ENCODE measurements around the gene PLGRKT. TPM values are rescaled to one million over a fixed set of nuclear protein-coding genes. Genes with fewer than 3 reads are reported as not detected.
"Not testable (repeated sequence)": the region's sequence is repeated elsewhere in the genome, so short reads cannot be mapped to it uniquely, and the experiment has no call there.

Gene PLGRKT
- total RNA-seq, 2 donors from 2014 or later: 6.0 to 8.8 TPM

DNA sequence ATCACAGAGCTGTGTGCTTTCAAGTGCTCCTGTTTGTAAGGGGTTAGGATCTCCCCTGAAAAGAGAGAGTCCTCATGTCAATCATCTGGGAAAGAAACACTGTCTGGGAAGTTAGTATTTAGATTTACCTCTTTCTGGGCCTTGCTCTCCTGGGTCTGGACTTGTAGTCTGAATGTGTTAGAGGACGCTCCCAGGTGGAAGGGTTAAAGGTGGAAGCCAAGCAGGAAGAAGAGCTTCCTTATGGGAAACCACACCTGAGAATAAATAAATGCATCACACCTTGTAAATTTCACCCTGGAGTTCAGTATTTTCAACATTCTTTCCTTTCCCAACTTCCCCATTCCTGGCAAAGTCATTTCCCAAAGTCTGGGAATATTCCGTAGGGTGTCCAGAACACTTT, 1.3 kb downstream of the PLGRKT start:
- no peak for ATAC-seq (ENCODE audit: insufficient number of reproducible peaks, low FRiP score, low read depth)
- Histone ChIP-seq H3K36me3 (no peaks in the 10 kb centered on the region), H3K4me1 (ENCODE audit: control insufficient read depth in 1 of 2, low read depth in 2 of 2) (peaks cover 12 to 21% of the 10 kb centered on the region in 2 donors), H3K27me3 (replicated peaks; ENCODE audit: insufficient read depth) (no peaks in the 10 kb centered on the region), H3K4me3 (peak overlapping the region; percentile 83), H3K9me3 (no peaks in the 10 kb centered on the region), H3K27ac (no peak overlapping the region)
- TF ChIP-seq, protein P1, sequence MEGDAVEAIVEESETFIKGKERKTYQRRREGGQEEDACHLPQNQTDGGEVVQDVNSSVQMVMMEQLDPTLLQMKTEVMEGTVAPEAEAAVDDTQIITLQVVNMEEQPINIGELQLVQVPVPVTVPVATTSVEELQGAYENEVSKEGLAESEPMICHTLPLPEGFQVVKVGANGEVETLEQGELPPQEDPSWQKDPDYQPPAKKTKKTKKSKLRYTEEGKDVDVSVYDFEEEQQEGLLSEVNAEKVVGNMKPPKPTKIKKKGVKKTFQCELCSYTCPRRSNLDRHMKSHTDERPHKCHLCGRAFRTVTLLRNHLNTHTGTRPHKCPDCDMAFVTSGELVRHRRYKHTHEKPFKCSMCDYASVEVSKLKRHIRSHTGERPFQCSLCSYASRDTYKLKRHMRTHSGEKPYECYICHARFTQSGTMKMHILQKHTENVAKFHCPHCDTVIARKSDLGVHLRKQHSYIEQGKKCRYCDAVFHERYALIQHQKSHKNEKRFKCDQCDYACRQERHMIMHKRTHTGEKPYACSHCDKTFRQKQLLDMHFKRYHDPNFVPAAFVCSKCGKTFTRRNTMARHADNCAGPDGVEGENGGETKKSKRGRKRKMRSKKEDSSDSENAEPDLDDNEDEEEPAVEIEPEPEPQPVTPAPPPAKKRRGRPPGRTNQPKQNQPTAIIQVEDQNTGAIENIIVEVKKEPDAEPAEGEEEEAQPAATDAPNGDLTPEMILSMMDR (IDR thresholded peaks at IDR 0.05): no peak
- DNase-seq (ENCODE audit: low spot score): no peak

GRCh38 chr9:5435912-5436311, 1.8 kb downstream of the PLGRKT start:
- peaks cover 12 to 21% of the 10 kb centered on the region in 2 donors for H3K4me1 ChIP-seq (ENCODE audit: control insufficient read depth in 1 of 2, low read depth in 2 of 2)
- no peak overlapping the region for H3K27ac ChIP-seq
- no peaks in the 10 kb centered on the region for H3K36me3 ChIP-seq
- no peaks in the 10 kb centered on the region for H3K27me3 ChIP-seq (replicated peaks; ENCODE audit: insufficient read depth)
- DNase-seq (ENCODE audit: low spot score): no peak
- TF ChIP-seq, protein P1 (IDR thresholded peaks at IDR 0.05): no peak
- H3K4me3 ChIP-seq: no peak overlapping the region
- ATAC-seq (ENCODE audit: insufficient number of reproducible peaks, low FRiP score, low read depth): no peak
- H3K9me3 ChIP-seq: no peaks in the 10 kb centered on the region

DNA sequence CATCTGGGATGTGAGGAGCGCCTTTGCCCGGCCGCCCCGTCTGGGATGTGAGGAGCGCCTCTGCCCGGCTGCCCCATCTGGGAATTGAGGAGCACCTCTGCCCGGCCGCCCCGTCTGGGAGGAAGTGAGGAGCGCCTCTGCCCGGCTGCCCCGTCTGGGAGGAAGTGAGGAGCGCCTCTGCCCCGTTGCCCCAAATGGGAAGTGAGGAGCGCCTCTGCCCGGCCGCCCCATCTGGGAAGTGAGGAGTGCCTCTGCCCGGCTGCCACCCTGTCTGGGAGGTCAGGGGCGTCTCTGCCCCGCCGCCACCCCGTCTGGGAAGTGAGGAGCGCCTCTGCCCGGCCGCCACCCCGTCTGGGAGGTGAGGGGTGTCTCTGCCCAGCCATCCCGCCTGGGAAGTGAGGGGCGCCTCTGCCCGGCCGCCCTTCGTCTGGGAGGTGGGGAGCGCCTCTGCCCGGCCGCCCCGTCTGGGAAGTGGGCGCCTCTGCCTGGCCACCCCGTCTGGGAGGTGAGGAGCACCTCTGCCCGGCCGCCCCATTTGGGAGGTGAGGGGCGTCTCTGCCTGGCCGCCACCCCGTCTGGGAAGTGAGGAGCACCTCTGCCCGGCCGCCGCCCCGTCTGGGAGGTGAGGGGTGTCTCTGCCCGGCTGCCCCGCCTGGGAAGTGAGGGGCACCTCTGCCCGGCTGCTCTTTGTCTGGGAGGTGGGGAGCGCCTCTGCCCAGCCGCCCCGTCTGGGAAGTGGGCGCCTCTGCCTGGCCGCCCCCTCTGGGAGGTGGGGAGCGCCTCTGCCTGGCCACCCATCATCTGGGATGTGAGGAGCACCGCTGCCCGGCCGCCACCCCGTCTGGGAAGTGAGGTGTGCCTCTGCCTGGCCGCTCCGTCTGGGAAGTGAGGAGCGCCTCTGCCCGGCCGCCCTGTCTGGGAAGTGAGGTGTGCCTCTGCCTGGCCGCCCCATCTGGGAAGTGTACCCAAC, 3.6 kb downstream of the PLGRKT start:
- ATAC-seq (ENCODE audit: insufficient number of reproducible peaks, low FRiP score, low read depth); H3K27me3 ChIP-seq (replicated peaks; ENCODE audit: insufficient read depth); H3K4me3 ChIP-seq; H3K9me3 ChIP-seq; H3K36me3 ChIP-seq; H3K27ac ChIP-seq; DNase-seq (ENCODE audit: low spot score): not testable (repeated sequence)
- peaks cover 12 to 21% of the 10 kb centered on the region in 2 donors for H3K4me1 ChIP-seq (ENCODE audit: control insufficient read depth in 1 of 2, low read depth in 2 of 2)

DNA sequence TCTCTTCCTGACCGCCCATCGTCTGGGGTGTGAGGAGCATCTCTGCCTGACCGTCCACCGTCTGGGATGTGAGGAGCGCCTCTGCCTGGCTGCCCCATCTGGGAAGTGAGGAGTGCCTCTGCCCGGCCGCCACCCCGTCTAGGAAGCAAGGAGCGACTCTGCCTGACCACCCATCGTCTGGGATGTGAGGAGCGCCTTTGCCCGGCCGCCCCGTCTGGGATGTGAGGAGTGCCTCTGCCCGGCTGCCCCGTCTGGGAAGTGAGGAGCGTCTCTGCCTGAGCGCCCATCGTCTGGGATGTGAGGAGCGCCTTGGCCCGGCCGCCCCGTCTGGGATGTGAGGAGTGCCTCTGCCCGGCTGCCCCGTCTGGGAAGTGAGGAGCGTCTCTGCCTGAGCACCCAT, 4.4 kb downstream of the PLGRKT start:
- peaks cover 7 to 16% of the 10 kb centered on the region in 2 donors for H3K4me1 ChIP-seq (ENCODE audit: control insufficient read depth in 1 of 2, low read depth in 2 of 2)
- not testable (repeated sequence) for H3K4me3 ChIP-seq; ATAC-seq (ENCODE audit: insufficient number of reproducible peaks, low FRiP score, low read depth); DNase-seq (ENCODE audit: low spot score); H3K27me3 ChIP-seq (replicated peaks; ENCODE audit: insufficient read depth); H3K27ac ChIP-seq; H3K9me3 ChIP-seq; H3K36me3 ChIP-seq

DNA sequence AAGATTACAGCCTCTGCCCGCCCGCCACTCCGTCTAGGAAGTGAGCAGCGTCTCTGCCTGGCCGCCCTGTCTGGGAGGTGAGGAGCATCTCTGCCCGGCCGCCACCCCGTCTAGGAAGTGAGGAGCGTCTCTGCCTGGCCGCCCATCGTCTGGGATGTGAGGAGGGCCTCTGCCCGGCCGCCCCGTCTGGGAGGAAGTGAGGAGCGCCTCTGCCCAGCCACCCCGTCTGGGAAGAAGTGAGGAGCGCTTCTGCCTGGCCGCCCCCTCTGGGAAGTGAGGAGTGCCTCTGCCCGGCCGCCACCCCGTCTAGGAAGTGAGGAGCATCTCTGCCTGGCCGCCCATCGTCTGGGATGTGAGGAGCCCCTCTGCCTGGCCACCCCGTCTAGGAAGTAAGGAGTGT, 4.8 kb downstream of the PLGRKT start:
- H3K27me3 ChIP-seq (replicated peaks; ENCODE audit: insufficient read depth); H3K36me3 ChIP-seq; H3K27ac ChIP-seq; ATAC-seq (ENCODE audit: insufficient number of reproducible peaks, low FRiP score, low read depth); H3K9me3 ChIP-seq; DNase-seq (ENCODE audit: low spot score); H3K4me3 ChIP-seq: not testable (repeated sequence)
- peaks cover 4 to 12% of the 10 kb centered on the region in 2 donors for H3K4me1 ChIP-seq (ENCODE audit: control insufficient read depth in 1 of 2, low read depth in 2 of 2)

DNA sequence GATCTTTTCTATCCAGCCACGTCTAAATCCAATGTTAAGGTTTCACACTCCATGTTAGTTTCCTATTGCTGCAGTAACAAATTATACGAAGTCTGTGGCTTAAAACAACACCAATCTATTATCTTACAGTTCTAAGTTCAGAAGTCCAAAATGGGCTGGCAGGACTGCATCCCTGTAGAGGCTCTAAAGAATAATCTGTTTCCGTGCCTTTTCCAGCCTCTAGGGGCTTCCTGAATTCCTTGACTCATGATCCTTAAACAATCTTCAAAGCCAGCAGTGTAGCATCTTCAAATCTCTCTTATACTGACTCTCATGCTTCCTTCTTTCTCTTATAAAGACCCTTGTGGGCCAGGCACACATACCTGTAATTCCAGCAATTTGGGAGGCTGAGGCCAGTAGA, 6.8 kb downstream of the PLGRKT start:
- no peak for ATAC-seq (ENCODE audit: insufficient number of reproducible peaks, low FRiP score, low read depth)
- no peaks in the 10 kb centered on the region for H3K27me3 ChIP-seq (replicated peaks; ENCODE audit: insufficient read depth)
- no peaks in the 10 kb centered on the region for H3K9me3 ChIP-seq
- H3K4me3 ChIP-seq: no peak overlapping the region
- DNase-seq (ENCODE audit: low spot score): no peak
- no peaks in the 10 kb centered on the region for H3K4me1 ChIP-seq (ENCODE audit: control insufficient read depth in 1 of 2, low read depth in 2 of 2)
- H3K36me3 ChIP-seq: peaks cover 2% of the 10 kb centered on the region
- TF ChIP-seq, protein P1 (IDR thresholded peaks at IDR 0.05): no peak
- no peak overlapping the region for H3K27ac ChIP-seq
